ENCODE measurements around the gene ALDH1A1. TPM values are rescaled to one million over a fixed set of nuclear protein-coding genes. Genes with fewer than 3 reads are reported as not detected.

The ALDH1A1 gene
- total and polyA plus RNA-seq, 2 experiments from 2014 or later: not detected

- in situ Hi-C loops (cut with MboI): no loop called here
- no peaks in the 10 kb centered on the region for H3K27me3 ChIP-seq (replicated peaks; ENCODE audit: insufficient read depth)
- no peak for TF ChIP-seq EZH2 (IDR thresholded peaks at IDR 0.05; ENCODE audit: insufficient read depth, poor library complexity, severe bottlenecking)
- TF ChIP-seq EZH2phosphoT487 (IDR thresholded peaks at IDR 0.05; ENCODE audit: insufficient read depth, low read depth): no peak
- H3K4me2 ChIP-seq (ENCODE audit: unreplicated experiment): no peak overlapping the region
- no peak overlapping the region for H3K4me3 ChIP-seq
- H4K20me1 ChIP-seq (ENCODE audit: insufficient read depth): no peaks in the 10 kb centered on the region
- no peaks in the 10 kb centered on the region for H3K36me3 ChIP-seq (ENCODE audit: low read depth)
- no peak overlapping the region for H2AFZ ChIP-seq
- H3K9ac ChIP-seq: no peak overlapping the region
- DNase-seq: no peak
- H3K27ac ChIP-seq: no peak overlapping the region
- WGBS, 2 experiments (ENCODE audit: low coverage in 1 of 2, low lambda C conversion rate in 2 of 2, missing lambda C conversion rate in 2 of 2): 84 to 85% methylated on average over 2 of the region's 2 CpGs
- no peaks in the 10 kb centered on the region for H3K9me2 ChIP-seq (ENCODE audit: insufficient read depth)
- H3K9me3 ChIP-seq (ENCODE audit: low read depth): no peaks in the 10 kb centered on the region
- H3K4me1 ChIP-seq (ENCODE audit: insufficient read depth): peaks cover 8% of the 10 kb centered on the region; the same call in 1 of the 2 replicates
- H3F3A ChIP-seq (ENCODE audit: insufficient read depth): no peaks in the 10 kb centered on the region
- no peaks in the 10 kb centered on the region for H3K79me2 ChIP-seq (ENCODE audit: insufficient read depth)
These were observed 63.9 kb downstream of the ALDH1A1 start for GRCh38 chr9:72888943-72889342.

GRCh38 chr9:72888067-72888466 is 64.8 kb downstream of the ALDH1A1 start:
- no peaks in the 10 kb centered on the region for H3K36me3 ChIP-seq (ENCODE audit: low read depth)
- in situ Hi-C loops (cut with MboI): no loop called here
- no peak overlapping the region for H3K4me2 ChIP-seq (ENCODE audit: unreplicated experiment)
- H3K9me2 ChIP-seq (ENCODE audit: insufficient read depth): no peaks in the 10 kb centered on the region
- TF ChIP-seq EZH2phosphoT487 (IDR thresholded peaks at IDR 0.05; ENCODE audit: insufficient read depth, low read depth): no peak
- TF ChIP-seq EZH2 (IDR thresholded peaks at IDR 0.05; ENCODE audit: insufficient read depth, poor library complexity, severe bottlenecking): no peak
- H3K9me3 ChIP-seq (ENCODE audit: low read depth): no peaks in the 10 kb centered on the region
- peak; percentile 41 for DNase-seq
- 0 out of 2 replicates have a peak, but pooled peaks cover 6% of the 10 kb centered on the region for H3K4me1 ChIP-seq (ENCODE audit: insufficient read depth)
- H3K4me3 ChIP-seq: no peak overlapping the region
- no peak overlapping the region for H3K27ac ChIP-seq
- H3F3A ChIP-seq (ENCODE audit: insufficient read depth): no peaks in the 10 kb centered on the region
- H3K79me2 ChIP-seq (ENCODE audit: insufficient read depth): no peaks in the 10 kb centered on the region
- no peak overlapping the region for H3K9ac ChIP-seq
- H2AFZ ChIP-seq: no peak overlapping the region
- WGBS, 2 experiments (ENCODE audit: low coverage in 1 of 2, low lambda C conversion rate in 2 of 2, missing lambda C conversion rate in 2 of 2): 48 to 59% methylated on average over 2 of the region's 2 CpGs
- no peaks in the 10 kb centered on the region for H4K20me1 ChIP-seq (ENCODE audit: insufficient read depth)
- H3K27me3 ChIP-seq (replicated peaks; ENCODE audit: insufficient read depth): no peaks in the 10 kb centered on the region

GRCh38 chr9:72886386-72886785 is 66.5 kb downstream of the ALDH1A1 start:
- H3K27ac ChIP-seq: no peak overlapping the region
- TF ChIP-seq EZH2phosphoT487 (IDR thresholded peaks at IDR 0.05; ENCODE audit: insufficient read depth, low read depth) (no peak), EZH2 (IDR thresholded peaks at IDR 0.05; ENCODE audit: insufficient read depth, poor library complexity, severe bottlenecking) (no peak)
- WGBS, 2 experiments (ENCODE audit: low coverage in 1 of 2, low lambda C conversion rate in 2 of 2, missing lambda C conversion rate in 2 of 2): 93 to 94% methylated on average over 1 of the region's 1 CpG
- H3K9me3 ChIP-seq (ENCODE audit: low read depth): no peaks in the 10 kb centered on the region
- 0 out of 2 replicates have a peak, but pooled peaks cover 6% of the 10 kb centered on the region for H3K4me1 ChIP-seq (ENCODE audit: insufficient read depth)
- H2AFZ ChIP-seq: no peak overlapping the region
- no peaks in the 10 kb centered on the region for H3K9me2 ChIP-seq (ENCODE audit: insufficient read depth)
- H3K36me3 ChIP-seq (ENCODE audit: low read depth): no peaks in the 10 kb centered on the region
- in situ Hi-C loops (cut with MboI): no loop called here
- H3K4me3 ChIP-seq: no peak overlapping the region
- no peak for DNase-seq
- H3K79me2 ChIP-seq (ENCODE audit: insufficient read depth): no peaks in the 10 kb centered on the region
- no peaks in the 10 kb centered on the region for H3F3A ChIP-seq (ENCODE audit: insufficient read depth)
- H3K9ac ChIP-seq: no peak overlapping the region
- H3K27me3 ChIP-seq (replicated peaks; ENCODE audit: insufficient read depth): no peaks in the 10 kb centered on the region
- no peak overlapping the region for H3K4me2 ChIP-seq (ENCODE audit: unreplicated experiment)
- no peaks in the 10 kb centered on the region for H4K20me1 ChIP-seq (ENCODE audit: insufficient read depth)

- Histone ChIP-seq H3K36me3 (ENCODE audit: low read depth) (no peaks in the 10 kb centered on the region), H3F3A (ENCODE audit: insufficient read depth) (no peaks in the 10 kb centered on the region), H3K79me2 (ENCODE audit: insufficient read depth) (no peaks in the 10 kb centered on the region), H3K9me2 (ENCODE audit: insufficient read depth) (no peaks in the 10 kb centered on the region), H3K4me3 (no peak overlapping the region), H4K20me1 (ENCODE audit: insufficient read depth) (no peaks in the 10 kb centered on the region), H3K9me3 (ENCODE audit: low read depth) (no peaks in the 10 kb centered on the region), H2AFZ (no peak overlapping the region), H3K4me2 (ENCODE audit: unreplicated experiment) (no peak overlapping the region), H3K27ac (no peak overlapping the region), H3K9ac (no peak overlapping the region), H3K4me1 (ENCODE audit: insufficient read depth) (0 out of 2 replicates have a peak, but pooled peaks cover 6% of the 10 kb centered on the region), H3K27me3 (replicated peaks; ENCODE audit: insufficient read depth) (no peaks in the 10 kb centered on the region)
- DNase-seq: no peak
- TF ChIP-seq EZH2phosphoT487 (IDR thresholded peaks at IDR 0.05; ENCODE audit: insufficient read depth, low read depth): no peak
- TF ChIP-seq EZH2 (IDR thresholded peaks at IDR 0.05; ENCODE audit: insufficient read depth, poor library complexity, severe bottlenecking): no peak
- WGBS, 2 experiments (ENCODE audit: low coverage in 1 of 2, low lambda C conversion rate in 2 of 2, missing lambda C conversion rate in 2 of 2): 65 to 71% methylated on average over 1 of the region's 1 CpG
- in situ Hi-C loops (cut with MboI): no loop called here
These were observed 68.3 kb downstream of the ALDH1A1 start for GRCh38 chr9:72884508-72884907.

GRCh38 chr9:72883875-72884274 is 69.0 kb downstream of the ALDH1A1 start:
- H3F3A ChIP-seq (ENCODE audit: insufficient read depth): no peaks in the 10 kb centered on the region
- no peaks in the 10 kb centered on the region for H3K79me2 ChIP-seq (ENCODE audit: insufficient read depth)
- in situ Hi-C loops (cut with MboI): no loop called here
- no peaks in the 10 kb centered on the region for H3K9me3 ChIP-seq (ENCODE audit: low read depth)
- WGBS, 2 experiments (ENCODE audit: low coverage in 1 of 2, low lambda C conversion rate in 2 of 2, missing lambda C conversion rate in 2 of 2): 25 to 27% methylated on average over 3 of the region's 3 CpGs
- H3K27me3 ChIP-seq (replicated peaks; ENCODE audit: insufficient read depth): no peaks in the 10 kb centered on the region
- H3K9me2 ChIP-seq (ENCODE audit: insufficient read depth): no peaks in the 10 kb centered on the region
- H3K9ac ChIP-seq: no peak overlapping the region
- H3K4me2 ChIP-seq (ENCODE audit: unreplicated experiment): no peak overlapping the region
- H3K4me3 ChIP-seq: no peak overlapping the region
- no peak overlapping the region for H3K27ac ChIP-seq
- 0 out of 2 replicates have a peak, but pooled peaks cover 6% of the 10 kb centered on the region for H3K4me1 ChIP-seq (ENCODE audit: insufficient read depth)
- no peaks in the 10 kb centered on the region for H4K20me1 ChIP-seq (ENCODE audit: insufficient read depth)
- no peak overlapping the region for H2AFZ ChIP-seq
- TF ChIP-seq EZH2phosphoT487 (IDR thresholded peaks at IDR 0.05; ENCODE audit: insufficient read depth, low read depth) (no peak), EZH2 (IDR thresholded peaks at IDR 0.05; ENCODE audit: insufficient read depth, poor library complexity, severe bottlenecking) (no peak)
- DNase-seq: peak; percentile 8
- no peaks in the 10 kb centered on the region for H3K36me3 ChIP-seq (ENCODE audit: low read depth)

Data from GM23248 (cell line).